GM12891 (cell line): Measurements from ENCODE around the gene GNLY.

Experiments used
- POLR2A ChIP-seq: IDR thresholded peaks from 2 replicates; pipeline ENCODE4 v1.6.1; 2011; ENCODE audit warnings: low read depth, low read length, control low read depth
- SPI1 ChIP-seq: IDR thresholded peaks from 2 replicates; pipeline ENCODE4 v1.6.1; 2011; ENCODE audit warnings: low read depth, low read length, control low read depth
- TAF1 ChIP-seq: IDR thresholded peaks from 2 replicates; pipeline ENCODE4 v1.6.1; 2011; ENCODE audit warnings: low read depth, low read length, control low read depth

DNA sequence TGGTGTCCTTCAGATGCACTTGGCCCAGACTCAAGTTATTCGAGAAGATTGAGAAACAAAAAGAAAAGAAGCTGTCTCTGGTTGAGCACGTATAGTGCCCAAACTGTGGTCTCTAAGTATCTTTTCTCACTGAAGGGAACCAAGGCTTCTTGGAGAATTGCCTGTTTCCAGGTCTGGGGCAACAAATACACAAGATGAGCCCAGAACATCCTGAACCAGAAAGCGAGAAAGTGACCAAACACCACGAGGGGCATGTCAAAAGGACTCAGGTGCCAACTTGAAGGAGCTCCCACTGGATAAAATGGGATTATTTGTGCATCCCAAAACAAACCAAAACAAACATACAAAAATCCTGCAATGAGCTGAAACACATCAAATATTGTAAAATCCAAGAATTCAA, 46.0 kb downstream of the GNLY start:
- no peak for TF ChIP-seq POLR2A
- no peak for TF ChIP-seq TAF1
- TF ChIP-seq SPI1 = no peak
